HG02571 (cell line): Measurements from ENCODE around the gene ATP7A.
A peak's percentile ranks its signal among the peaks of the same experiment; 100 is the strongest.
"Not testable (repeated sequence)": the region's sequence is repeated elsewhere in the genome, so short reads cannot be mapped to it uniquely, and the experiment has no call there.

Experiments
- ATAC-seq: cut with Tn5 transposase; IDR thresholded peaks from one replicate; pipeline ENCODE4 v1.9.1; 2021; ENCODE audit warnings: mild to moderate bottlenecking, moderate library complexity; ENCODE audit not compliant: unreplicated experiment

Gene ATP7A

DNA sequence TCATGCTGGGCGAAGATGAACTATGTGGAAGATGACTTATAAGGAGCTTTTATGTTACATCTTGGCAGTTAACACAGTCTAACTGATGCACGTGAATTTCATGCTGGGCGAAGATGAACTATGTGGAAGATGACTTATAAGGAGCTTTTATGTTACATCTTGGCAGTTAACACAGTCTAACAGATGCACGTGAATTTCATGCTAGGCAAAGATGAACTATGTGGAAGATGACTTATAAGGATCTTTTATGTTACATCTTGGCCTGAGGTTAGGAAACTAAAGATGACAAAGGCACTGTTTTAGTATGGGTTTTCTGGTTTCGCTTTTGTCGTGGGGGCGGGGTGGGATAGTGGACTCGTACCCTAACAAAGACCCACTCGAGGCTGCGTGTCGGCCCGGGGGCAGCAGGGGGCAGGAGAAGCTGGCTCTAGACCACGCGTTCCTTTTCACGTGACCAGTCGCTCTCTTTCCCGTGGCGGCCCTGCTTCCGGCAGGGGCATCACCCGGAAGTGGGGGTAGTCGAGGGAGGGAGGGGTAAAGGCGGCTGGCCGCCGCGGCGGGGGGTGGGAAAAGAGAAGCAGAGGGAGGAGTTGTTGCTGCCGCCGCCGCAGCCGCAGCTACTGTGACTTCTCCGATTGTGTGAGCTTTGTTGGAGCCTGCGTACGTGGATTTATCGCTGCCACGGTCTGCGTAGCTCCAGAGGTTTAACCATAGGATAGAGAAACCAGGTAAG, at the start of gene ATP7A:
TSS of gene ATP7A (plus strand) at position 586 of the 733 bp plus-strand sequence. CDS start 60,949 bp downstream, outside the sequence.
- peak; percentile 96 for ATAC-seq

DNA sequence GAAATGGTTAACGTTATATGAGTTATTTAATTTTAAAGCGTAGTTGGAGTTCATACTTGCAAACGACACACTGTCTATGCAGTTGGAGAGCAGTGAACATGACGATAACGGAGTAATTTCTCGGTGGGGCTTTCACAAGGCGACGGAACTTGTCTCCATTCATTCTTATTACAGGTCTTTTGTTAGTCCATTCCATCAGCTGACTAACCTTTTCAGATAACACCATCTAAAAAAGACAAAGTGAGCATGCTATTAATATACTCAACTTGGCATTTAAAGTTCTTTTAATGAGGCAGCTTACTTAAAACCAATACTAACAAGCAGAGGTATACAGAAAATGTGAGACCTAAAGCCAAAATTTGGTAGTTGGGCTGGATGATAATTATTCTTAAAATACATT, 35.1 kb upstream of the ATP7A start:
- ATAC-seq = no peak

DNA sequence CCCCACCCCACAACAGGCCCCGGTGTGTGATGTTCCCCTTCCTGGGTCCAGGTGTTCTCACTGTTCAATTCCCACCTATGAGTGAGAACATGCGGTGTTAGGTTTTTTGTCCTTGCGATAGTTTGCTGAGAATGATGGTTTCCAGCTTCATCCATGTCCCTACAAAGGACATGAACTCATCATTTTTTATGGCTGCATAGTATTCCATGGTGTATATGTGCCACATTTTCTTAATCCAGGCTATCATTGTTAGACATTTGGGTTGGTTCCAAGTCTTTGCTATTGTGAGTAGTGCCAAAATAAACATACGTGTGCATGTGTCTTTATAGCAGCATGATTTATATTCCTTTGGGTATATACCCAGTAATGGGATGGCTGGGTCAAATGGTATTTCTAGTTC, 29.1 kb upstream of the ATP7A start:
- not testable (repeated sequence) for ATAC-seq

DNA sequence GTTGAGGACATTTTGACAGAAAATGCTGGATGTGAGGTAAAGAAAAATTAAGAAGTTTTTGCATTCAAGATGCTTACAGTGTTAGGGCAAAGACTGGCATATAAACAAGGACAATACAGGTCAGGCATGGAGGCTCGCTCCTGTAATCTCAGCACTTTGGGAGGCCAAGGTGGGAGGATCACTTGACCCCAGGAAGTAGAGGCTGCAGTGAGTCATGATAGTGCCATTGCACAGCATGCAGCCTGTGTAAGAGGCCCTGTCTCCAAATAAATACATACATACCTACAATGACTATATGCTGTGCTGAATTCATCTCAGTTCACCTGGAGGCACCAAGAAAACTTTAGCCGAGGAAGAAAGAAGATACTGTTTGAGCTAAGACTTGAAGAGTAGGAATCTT, 17.6 kb upstream of the ATP7A start:
- ATAC-seq = no peak

DNA sequence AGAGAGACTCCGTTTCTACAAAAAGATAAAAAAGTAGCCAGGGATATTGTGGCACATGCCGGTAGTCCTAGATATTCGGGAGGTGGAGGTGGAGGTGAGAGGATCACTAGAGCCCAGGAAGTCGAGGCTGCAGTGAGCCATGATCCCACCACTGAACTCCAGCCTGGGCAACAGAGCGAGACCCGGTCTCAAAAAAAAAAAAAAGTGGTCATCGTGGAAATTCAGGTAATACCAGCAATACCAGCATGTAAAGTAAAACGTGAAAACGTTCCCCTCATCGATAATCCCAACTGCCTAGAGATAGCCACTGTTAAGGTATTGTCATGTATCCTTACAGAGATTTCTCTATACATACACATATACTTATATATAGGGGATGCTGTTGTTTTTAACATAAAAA, 16.8 kb upstream of the ATP7A start:
- ATAC-seq = no peak

DNA sequence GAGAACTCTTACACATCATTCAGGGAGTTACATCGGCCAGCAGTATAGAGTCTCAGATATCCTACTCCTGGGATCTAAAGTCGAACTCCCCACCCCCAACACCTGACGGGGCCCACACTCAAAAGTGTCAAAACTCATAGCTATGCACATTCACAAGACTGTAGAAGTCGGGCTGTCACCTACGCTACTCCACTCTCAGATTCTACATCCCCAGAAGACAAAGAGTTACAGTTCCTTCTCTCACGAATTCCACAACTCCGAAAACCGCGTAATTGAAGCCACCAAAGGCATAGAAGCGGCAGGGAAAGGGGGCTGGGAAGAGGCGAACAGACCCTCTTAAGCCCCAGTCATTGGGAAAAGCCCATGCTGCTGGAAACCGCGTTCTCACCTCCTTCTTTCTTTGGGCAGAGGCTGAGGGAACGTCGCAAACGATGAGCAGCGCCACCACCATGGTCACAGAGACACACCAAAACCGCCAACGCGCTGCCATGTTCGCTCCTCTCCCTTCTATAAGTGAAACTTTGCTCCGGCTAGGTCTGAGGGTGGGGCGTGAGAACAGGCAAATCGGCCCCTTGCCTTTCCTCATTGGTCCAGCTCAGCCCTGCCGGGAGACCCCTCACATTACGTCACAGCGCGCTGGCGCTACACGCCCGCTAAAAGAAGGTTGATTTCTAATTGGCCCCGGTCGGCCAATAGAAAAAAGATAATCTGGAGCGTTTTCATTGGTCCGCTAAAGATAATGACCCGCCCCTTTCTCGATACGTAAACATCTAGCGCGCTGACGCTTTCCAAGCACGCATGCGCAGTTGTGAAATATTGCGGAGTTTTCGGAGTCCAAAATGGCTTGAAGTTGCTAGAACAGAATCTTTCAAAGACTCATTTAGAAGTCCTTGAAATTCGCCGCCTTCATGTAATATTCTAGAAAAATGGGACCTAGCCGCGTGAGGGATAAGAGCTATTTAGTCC, 15.3 kb upstream of the ATP7A start, which contains the start of gene MAGT1:
TSS of gene MAGT1 (minus strand) at position 515 of the 966 bp plus-strand sequence. CDS start at position 490, 25 bp downstream.
- peak; percentile 95 for ATAC-seq

DNA sequence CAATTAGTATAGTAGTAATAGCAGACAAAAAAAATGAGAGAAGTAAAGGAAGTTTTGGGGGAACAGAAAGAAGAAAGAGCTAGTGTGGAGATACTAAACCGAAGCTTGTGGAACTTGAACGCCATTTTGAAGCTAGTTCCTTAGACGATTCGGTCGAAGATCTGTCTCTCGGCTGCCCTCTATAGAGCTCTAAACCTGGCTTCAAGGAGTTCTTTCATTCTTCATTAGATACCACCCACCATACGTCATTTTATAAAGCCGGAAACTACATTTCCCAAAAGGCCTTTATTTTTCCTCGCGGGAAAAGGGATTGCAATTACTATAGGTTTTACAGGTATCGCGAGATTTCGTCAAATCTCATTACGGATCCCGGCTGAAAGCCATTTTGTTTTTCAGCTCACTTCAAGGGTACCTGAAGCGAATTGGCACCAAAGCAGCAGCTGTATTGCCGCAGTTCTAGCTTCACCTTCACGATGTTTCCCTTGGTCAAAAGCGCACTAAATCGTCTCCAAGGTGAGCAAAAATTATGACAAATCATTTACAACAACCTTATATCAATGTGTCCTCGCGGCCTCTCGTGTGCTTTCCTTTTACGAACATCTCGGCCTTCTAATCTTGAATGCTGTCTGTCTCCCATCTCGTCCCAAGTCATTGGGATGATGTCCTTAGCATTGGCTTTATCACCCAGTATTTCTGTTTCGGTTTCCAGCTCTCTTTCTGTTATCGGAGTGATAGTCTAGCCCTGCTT, 11.2 kb upstream of the ATP7A start, which contains the start of gene COX7B:
TSS of gene COX7B (plus strand) at position 388 of the 748 bp plus-strand sequence. CDS start at position 474, 86 bp downstream.
- ATAC-seq = peak; percentile 42

DNA sequence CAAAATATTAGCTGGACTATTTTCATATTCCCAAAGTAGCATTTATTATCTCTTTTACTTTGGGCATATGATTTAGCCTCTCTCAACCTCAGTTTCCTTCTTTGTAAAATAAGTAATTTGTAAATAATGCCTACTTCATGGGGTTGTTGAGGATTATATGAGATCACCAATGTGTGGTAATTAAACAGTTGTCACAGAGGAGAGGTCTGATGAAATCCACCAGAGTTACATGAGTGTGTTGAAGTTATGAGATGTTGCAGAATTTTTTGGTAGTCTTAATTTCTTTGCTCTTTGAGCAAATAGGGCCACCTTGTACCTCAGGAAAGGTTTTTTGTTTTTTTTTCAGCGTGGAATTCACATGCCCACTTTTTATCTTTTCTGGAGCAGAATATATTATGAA, 9.8 kb upstream of the ATP7A start:
- ATAC-seq = no peak

DNA sequence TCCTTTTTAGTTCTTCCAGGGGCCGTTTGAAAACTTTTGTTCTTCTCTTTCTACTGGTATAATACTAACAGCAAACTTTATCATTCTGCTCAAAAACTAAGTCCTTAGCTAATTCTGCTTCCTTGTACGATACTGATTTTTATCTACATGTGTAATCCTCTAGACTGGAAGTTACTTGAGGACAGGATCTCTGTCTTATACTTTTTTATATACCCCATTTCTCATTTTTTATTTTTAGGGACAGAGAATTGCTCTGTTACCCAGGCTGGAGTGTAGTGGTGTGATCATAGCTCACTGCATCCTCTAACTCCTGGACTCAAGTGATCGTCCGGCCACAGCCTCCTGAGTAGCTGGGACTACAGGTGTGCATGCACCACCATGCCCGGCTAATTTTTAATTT, 9.0 kb upstream of the ATP7A start:
- ATAC-seq = no peak

DNA sequence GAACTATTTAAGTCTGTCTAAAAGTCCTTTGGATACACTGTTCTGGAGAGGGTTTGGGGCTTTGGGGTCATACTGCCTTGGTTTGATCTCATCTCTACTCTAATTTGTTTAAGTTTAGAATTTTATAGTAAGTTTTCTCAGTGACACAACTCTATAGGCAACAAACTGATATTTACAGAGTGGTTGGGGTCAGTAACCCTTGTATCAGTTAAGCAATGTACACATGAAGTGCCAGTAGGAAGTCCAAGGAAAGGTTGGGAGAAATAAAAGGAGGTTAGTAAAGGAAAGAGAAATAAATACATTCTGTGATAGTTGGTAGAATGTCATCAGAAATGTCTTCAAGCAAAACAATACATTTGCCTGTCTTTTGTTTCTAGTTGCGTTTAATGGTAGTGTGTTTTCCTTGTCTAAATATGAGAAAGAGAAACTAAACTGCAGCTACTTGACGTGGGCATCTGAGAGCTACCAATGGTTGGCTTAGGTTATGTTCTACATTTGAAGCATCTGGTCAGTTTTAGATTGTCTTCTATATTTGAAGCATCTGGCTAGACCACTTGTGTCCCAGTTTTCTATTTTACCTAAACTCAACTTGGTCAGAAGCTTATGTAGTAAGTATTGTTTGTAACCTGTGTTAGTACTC, 6.9 kb downstream of the ATP7A start:
- ATAC-seq = no peak

DNA sequence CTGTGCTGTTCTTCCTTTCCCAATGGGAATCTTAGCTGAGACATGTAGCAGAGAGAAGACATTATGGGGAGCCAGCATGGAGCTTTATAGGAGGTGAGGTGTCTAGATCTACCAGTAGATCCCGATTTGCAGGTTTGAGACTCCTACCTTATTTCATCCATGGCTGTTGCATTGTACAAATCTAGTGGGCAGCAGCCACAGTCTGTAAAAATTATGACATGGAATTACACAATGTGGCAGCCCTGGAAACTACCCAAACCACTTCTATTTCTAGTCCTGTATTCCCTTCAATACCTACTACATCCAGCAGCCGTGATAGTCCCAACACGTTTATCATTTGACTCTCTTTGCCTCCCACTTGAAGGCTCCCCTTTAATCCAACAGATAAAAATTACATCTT, 8.1 kb downstream of the ATP7A start:
- ATAC-seq = no peak

DNA sequence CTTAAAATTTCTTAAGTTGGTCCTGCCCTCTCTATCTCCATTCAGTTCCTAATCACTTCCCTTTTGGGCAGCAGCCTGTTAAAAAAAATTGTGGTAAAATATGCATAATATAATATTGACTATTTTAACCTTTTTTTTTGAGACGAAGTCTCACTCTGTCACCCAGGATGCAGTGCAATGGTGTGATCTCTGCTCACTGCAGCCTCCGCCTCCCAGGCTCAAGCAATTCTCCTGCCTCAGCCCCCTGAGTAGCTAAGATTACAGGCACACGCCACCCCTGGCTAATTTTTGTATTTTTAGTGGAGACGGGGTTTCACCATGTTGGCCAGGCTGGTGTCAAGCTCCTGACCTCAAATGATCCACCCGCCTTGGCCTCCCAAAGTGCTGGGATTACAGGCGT, 8.9 kb downstream of the ATP7A start:
- not testable (repeated sequence) for ATAC-seq

DNA sequence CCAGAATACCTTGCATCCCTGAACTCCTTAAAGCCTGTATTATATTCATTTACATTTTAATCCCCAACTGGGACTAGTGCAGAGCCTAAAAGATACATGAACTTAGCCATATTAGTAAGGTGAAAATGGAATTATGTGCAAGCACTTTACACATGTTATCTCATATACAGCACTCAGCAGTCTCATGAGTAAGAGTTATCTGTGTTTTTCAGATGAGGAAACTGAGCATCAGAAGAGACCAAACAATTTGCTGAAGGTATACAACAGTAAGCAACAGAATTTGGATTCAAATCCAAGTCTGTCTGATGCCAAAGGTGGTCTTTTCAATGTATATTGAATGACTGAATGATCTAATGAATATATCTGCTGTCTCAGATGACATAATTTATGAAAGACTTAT, 12.3 kb downstream of the ATP7A start:
- no peak for ATAC-seq

DNA sequence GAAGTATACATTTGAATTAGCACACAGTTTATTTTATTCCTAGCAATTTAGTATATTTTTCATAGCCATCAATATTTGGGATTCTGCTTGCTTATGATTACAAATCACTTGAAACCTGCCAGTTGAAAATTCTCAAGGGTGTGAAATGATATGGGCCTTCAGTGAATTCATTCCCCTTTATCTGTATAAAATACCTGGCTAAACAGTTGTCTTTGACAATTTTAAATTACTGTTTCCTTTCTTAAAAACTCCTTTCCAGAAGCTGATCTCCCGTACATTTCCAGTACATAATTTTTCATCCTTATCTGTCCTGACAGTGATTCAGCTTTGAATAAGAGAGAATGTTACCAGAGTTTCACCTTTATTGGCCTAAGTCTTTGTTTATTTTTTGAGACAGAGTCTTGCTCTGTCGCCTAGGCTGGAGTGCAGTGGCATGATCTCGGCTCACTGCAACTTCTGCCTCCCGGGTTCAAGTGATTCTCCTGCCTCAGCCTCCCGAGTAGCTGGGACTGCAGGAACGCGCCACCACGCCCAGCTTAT, 13.9 kb downstream of the ATP7A start:
- ATAC-seq = no peak

DNA sequence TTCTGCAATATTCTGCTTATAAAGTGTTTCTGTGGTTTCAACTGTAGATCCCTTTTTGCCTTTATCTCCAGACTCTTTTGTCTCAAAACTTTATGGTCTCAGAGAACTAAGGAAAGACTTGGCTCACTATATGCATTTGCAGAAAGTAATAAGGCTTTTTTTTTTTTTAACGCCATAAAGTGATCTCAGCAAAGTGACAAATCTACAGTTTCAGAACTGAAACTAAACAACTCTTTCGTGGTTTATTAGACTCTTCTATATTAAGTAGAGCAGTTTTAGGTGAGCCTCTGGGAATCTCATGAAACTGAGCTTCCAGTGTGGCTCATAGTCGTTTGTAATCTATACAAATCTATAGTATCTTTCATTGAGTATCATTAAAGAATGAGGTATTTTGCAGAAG, 15.3 kb downstream of the ATP7A start:
- ATAC-seq = no peak

DNA sequence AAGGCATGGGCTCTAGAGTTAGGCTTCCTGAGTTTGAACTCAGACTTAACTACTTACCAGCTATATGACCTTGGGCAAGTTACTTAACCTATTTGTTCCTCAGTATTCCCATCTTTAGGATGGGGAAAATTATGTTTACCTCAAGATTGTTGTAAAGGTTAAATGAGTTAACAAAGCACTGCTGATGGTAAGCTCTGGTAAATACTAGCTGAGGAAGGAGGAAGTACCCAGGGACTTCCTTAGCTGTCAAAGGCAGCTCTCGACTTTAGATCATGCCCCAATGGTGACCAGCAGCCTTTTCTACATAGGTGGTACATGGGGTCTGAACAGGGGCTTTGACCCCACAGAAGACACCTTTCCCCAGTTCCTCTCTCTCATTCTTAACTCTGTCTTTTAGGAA, 20.1 kb downstream of the ATP7A start:
- ATAC-seq = no peak

DNA sequence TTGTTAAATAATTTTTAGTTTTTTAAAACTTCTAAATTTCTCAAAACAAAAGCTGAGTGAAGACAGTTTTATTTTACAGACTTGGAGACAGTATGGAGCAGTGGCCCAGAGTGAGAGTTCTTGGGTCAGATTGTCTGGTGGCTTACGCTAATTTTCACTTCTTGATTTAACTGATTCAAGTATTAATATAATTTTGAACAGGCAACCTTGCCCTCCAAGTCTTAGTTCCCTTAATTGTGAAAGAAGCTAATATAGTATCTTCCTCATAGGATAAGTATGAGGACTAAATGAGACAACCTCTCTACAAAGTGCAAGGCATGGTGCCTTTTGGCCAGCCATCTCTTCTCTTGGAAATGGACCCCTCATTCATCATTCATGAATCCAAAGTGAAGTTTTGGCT, 25.4 kb downstream of the ATP7A start:
- ATAC-seq = no peak

DNA sequence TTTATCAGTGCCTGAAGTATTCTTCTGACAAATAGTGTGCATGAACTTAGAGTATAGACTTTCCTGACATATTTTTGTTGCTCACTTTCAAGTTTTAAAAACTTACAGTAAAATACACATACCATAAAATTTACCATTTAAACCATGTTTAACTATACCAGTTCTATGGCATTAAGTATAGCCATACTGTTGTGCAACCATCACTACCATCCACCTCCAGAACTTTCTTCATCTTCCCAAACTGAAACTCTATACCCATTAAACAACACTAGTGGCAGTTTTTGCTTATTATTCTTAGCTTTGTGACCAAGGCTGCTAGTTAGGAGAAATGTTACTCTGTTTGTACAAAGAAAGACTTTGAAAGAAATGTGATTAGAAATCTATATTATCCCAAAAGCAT, 25.8 kb downstream of the ATP7A start:
- no peak for ATAC-seq

DNA sequence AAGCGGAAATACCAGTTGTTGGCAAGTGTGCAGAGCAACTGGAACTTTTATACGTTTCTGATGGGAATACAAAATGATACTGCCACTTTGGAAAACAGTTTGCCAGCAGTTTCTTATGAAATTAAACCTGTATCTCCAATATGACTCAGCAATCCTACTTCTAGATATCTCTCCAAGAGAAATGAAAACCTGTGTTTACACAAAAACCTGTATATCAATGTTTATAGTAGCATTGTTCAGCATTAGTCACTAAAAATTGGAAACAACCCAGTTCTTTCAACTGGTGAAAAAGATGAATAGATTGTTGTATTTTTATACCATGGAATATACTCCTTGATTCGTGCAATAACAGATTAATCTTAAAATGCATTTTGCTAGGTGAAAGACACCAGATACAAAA, 26.8 kb downstream of the ATP7A start:
- ATAC-seq = no peak

DNA sequence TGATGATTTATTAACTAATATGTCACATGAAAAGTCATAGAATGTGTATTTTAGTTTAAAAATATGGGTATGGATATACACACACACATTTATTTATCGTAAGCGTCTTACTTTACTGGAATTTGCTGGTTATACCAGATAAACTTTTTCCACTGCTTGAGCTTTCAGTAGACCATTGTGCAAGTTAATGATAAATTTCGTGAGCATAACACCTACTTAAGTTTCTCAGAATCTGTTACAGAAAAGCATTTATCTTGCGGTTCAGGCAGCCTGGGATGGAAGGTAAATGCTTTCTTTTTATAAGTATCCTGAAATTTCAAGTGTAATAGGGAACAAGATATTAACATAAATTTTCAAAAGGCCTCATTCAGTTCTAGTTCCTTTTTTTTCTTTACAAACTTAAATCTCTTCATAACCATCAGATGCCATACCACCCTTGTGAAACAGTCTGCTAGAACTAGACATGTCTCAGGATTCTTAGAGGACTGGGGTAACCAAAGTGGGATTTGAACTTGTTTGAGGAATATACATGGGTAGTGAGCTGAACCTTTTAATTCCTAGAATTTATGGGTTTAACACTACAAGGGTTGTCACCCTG, 27.7 kb downstream of the ATP7A start:
- ATAC-seq = no peak
